Ishikawa (cell line): Measurements from ENCODE around the gene CPPED1.

Experiments
- CEBPB ChIP-seq: IDR thresholded peaks from 2 replicates; pipeline ENCODE4 v1.6.1; 2012
- EP300 ChIP-seq: IDR thresholded peaks from 2 replicates; pipeline ENCODE4 v1.6.1; 2012; ENCODE audit warnings: borderline replicate concordance
- NFIC ChIP-seq: IDR thresholded peaks from 2 replicates; pipeline ENCODE4 v1.6.1; 2012
- REST ChIP-seq: IDR thresholded peaks from 2 replicates; pipeline ENCODE4 v1.6.1; 2012; ENCODE audit warnings: low read depth, mild to moderate bottlenecking
- USF1 ChIP-seq: IDR thresholded peaks from 2 replicates; pipeline ENCODE4 v1.6.1; 2012
- ZBTB7A ChIP-seq: IDR thresholded peaks from 2 replicates; pipeline ENCODE4 v1.6.1; 2012; ENCODE audit warnings: low read depth

- no peak for TF ChIP-seq EP300
- no peak for TF ChIP-seq USF1
- TF ChIP-seq NFIC = no peak
- no peak for TF ChIP-seq ZBTB7A
- no peak for TF ChIP-seq CEBPB
- TF ChIP-seq REST = no peak
These were observed 99.8 kb downstream of the CPPED1 start for GRCh38 chr16:12703935-12704334.
